Vagina (tissue), 2 donors: ENCODE measurements around the gene SLC30A3. TPM values are rescaled to one million over a fixed set of nuclear protein-coding genes. Genes with fewer than 3 reads are reported as not detected.

Experiments
- DNase-seq, 2 donors: peaks; one replicate each; pipeline ENCODE4 v3.0.0-alpha.2; 2017; ENCODE audit errors: extremely low spot score in 2 of 2
- H3K27ac ChIP-seq: fragments of 200-600 bp; sonication (generic); one replicate; pipeline ENCODE4 v1.5.1; 2019
- H3K27me3 ChIP-seq: fragments of 200-600 bp; sonication (generic); one replicate; pipeline ENCODE4 v1.5.1; 2019
- H3K36me3 ChIP-seq, 2 donors: fragments of 200-600 bp; sonication (generic); one replicate each; pipeline ENCODE4 v1.5.1; 2017 to 2019
- H3K4me1 ChIP-seq: fragments of 200-600 bp; sonication (generic); one replicate; pipeline ENCODE4 v1.5.1; 2019
- H3K4me3 ChIP-seq, 2 donors: fragments of 200-600 bp; sonication (generic); 1 replicate in 1 of 2; 2 replicates in 1 of 2; pipeline ENCODE4 v1.5.1; 2016 to 2019
- H3K9me3 ChIP-seq: fragments of 200-600 bp; sonication (generic); one replicate; pipeline ENCODE4 v1.5.1; 2019
- POLR2A ChIP-seq, 2 donors: fragments of 450-650 bp; IDR thresholded peaks; one replicate each; pipeline ENCODE4 v1.6.1; 2017; ENCODE audit warnings: antibody characterized with exemption in 2 of 2, mild to moderate bottlenecking in 2 of 2, moderate library complexity in 2 of 2
- POLR2AphosphoS5 ChIP-seq, 2 donors: sonication (generic); formaldehyde crosslinking; IDR thresholded peaks; one replicate each; pipeline ENCODE4 v1.9.0; 2017; ENCODE audit warnings: antibody characterized with exemption in 2 of 2, mild to moderate bottlenecking in 2 of 2, low read depth in 1 of 2; ENCODE audit not compliant: insufficient read depth in 1 of 2
- intact Hi-C: fragments of 100-400 bp; cut with DNase I; formaldehyde crosslinking; loops from one replicate; pipeline ENCODE4 v1.15.1; 2023
- total RNA-seq: library from RNA; depleted of rRNA; stranded (reverse); fragments of >200 nt; gene quantifications from one replicate; pipeline ENCODE4 v1.2.3, GENCODE V29; 2016
- TF ChIP-seq, protein P1 (sequence below), 3 experiments: fragments of 450-650 bp in 2 of 3; fragments of 200-600 bp in 1 of 3; sonication (generic) in 1 of 3; IDR thresholded peaks; one replicate each; pipeline ENCODE4 v1.5.1; 2017 to 2019; ENCODE audit warnings: antibody characterized with exemption in 3 of 3, mild to moderate bottlenecking in 2 of 3, moderate library complexity in 2 of 3

Gene SLC30A3
- total RNA-seq, 1 donor from 2014 or later, result 1.2 TPM

DNA sequence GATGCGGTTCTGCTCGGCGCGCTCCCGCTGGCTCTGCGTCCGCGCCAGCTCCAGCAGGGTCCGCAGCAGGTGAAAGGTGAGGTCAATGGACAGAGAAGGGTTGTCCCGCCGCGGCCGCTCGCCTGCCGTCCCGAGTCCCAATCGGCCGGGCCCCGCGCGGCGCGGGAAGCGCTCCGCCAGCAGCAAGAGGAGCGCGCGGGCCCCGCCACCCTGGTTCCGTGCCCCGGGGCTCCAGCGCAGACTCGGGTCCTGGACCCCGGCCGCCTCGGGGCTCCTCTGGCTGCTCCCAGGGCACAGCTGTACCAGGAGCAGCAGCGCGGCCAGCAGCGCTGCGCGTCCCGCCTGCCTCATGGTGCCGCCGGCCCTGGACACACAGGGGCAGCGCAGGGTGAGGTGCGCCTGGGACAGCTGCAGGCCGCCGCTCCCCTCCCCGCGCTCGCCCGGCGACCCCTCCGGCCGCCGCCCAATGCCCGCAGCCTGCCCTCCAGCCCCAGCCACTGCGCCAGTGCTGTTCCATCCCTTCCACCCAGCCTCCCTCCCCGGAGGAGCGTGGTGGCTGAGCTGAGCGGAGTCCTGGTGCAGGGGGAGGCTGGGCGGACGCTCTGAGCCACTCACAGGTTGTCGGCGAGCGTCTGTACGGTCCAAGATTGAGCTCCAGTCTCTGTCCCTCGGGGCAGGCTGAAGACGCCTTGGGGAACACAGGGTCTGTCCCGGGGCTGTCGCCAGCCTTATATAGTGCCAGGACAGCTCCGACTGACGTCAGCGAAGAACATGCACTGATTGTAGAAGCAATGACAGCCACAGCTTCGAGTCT, 44.9 kb upstream of the SLC30A3 start:
- Histone ChIP-seq H3K4me1 (peaks cover 23% of the 10 kb centered on the region), H3K4me3 (no peak overlapping the region), H3K36me3 (peaks cover 0 to 13% of the 10 kb centered on the region in 2 donors), H3K27ac (no peak overlapping the region), H3K9me3 (no peaks in the 10 kb centered on the region), H3K27me3 (peaks cover 22% of the 10 kb centered on the region)
- no peak for DNase-seq
- no peak for TF ChIP-seq POLR2AphosphoS5 (IDR thresholded peaks at IDR 0.05; ENCODE audit: insufficient read depth in 1 of 2, low read depth in 1 of 2)
- TF ChIP-seq, protein P1, sequence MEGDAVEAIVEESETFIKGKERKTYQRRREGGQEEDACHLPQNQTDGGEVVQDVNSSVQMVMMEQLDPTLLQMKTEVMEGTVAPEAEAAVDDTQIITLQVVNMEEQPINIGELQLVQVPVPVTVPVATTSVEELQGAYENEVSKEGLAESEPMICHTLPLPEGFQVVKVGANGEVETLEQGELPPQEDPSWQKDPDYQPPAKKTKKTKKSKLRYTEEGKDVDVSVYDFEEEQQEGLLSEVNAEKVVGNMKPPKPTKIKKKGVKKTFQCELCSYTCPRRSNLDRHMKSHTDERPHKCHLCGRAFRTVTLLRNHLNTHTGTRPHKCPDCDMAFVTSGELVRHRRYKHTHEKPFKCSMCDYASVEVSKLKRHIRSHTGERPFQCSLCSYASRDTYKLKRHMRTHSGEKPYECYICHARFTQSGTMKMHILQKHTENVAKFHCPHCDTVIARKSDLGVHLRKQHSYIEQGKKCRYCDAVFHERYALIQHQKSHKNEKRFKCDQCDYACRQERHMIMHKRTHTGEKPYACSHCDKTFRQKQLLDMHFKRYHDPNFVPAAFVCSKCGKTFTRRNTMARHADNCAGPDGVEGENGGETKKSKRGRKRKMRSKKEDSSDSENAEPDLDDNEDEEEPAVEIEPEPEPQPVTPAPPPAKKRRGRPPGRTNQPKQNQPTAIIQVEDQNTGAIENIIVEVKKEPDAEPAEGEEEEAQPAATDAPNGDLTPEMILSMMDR (IDR thresholded peaks at IDR 0.05), result no peak
- no peak for TF ChIP-seq POLR2A (IDR thresholded peaks at IDR 0.05)
- intact Hi-C loops, result no loop called here

DNA sequence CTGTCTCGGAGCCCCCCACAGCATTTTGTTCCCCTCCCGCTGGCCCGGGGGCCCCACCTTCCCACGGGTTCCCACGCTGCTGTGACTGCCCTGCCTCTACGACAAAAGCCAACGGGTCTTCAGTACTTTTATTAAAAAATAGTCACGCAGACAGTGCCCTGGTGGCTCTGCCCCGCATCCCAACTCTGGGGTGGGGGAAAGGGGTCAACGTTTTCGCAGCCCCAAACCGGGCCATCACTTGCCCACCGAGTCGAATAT, 44.4 kb upstream of the SLC30A3 start:
- Histone ChIP-seq H3K4me1 (peaks cover 23% of the 10 kb centered on the region), H3K27ac (no peak overlapping the region), H3K36me3 (peaks cover 0 to 13% of the 10 kb centered on the region in 2 donors), H3K27me3 (peaks cover 22% of the 10 kb centered on the region), H3K9me3 (no peaks in the 10 kb centered on the region), H3K4me3 (no peak overlapping the region)
- intact Hi-C loops, result no loop called here
- DNase-seq, result no peak
- TF ChIP-seq POLR2AphosphoS5 (IDR thresholded peaks at IDR 0.05; ENCODE audit: insufficient read depth in 1 of 2, low read depth in 1 of 2), result no peak
- TF ChIP-seq POLR2A (IDR thresholded peaks at IDR 0.05), result no peak
- TF ChIP-seq, protein P1 (IDR thresholded peaks at IDR 0.05), result no peak

DNA sequence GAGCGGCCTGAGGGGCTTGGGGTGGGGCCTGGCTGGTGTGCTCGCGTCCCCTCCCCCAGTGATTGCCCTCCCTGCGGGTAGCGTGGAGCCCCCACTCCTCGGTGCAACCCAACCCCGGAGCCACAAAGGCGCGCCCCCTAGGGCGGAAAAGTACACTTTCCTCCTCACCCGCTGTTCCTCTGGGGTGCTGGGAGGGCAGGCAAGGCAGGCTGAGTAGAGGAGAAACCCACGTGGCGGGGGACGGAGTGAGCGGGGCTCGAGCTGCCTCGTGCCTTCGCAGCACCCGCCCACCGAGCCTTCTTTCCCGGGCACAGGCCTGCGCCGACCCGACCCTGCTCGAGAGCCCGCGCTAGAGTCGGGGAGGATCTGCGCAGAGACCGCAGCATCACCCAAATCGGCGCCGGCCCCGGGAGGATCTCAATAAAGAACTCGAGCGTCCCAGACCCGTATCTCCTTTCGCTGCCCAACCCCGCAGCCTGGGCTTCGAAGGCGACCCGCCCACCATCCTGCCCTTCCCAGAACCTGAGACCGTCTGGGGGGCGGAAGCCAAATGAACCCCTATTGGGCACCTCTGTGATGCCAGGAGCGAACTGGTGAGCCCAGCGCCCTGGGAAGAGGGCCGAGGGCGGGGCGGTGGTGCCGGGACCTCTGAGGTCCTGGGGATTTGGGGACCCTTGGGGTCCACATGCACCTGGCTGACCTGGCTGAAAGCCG, 43.9 kb upstream of the SLC30A3 start:
- Histone ChIP-seq H3K4me1 (peaks cover 23% of the 10 kb centered on the region), H3K27me3 (peaks cover 22% of the 10 kb centered on the region), H3K9me3 (no peaks in the 10 kb centered on the region), H3K4me3 (no peak overlapping the region), H3K27ac (no peak overlapping the region), H3K36me3 (peaks cover 0 to 12% of the 10 kb centered on the region in 2 donors)
- intact Hi-C loops, result no loop called here
- no peak for DNase-seq
- TF ChIP-seq, protein P1 (IDR thresholded peaks at IDR 0.05), result no peak
- no peak for TF ChIP-seq POLR2A (IDR thresholded peaks at IDR 0.05)
- no peak for TF ChIP-seq POLR2AphosphoS5 (IDR thresholded peaks at IDR 0.05; ENCODE audit: insufficient read depth in 1 of 2, low read depth in 1 of 2)

DNA sequence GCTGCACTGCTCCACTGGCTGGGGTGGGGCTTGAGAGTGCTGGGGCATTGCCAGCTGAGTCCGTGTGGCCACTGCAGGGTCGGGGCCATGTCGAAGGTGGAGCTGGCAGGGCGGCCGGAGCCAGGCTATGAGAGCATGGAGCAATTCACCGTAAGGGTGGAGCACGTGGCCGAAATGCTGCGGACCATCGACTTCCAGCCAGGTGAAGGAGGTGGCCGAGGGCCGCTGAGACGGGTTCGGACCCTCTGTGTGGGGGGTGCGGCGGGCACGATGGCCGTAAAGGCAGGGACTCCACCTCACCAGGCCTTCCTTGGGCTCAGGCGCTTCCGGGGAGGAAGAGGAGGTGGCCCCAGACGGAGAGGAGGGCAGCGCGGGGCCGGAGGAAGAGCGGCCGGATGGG, 43.3 kb upstream of the SLC30A3 start:
- no peaks in the 10 kb centered on the region for H3K9me3 ChIP-seq
- peaks cover 0 to 6% of the 10 kb centered on the region in 2 donors for H3K36me3 ChIP-seq
- intact Hi-C loops, result no loop called here
- DNase-seq, result no peak
- peaks cover 22% of the 10 kb centered on the region for H3K27me3 ChIP-seq
- H3K4me1 ChIP-seq, result peaks cover 23% of the 10 kb centered on the region
- no peak overlapping the region for H3K4me3 ChIP-seq
- no peak for TF ChIP-seq POLR2AphosphoS5 (IDR thresholded peaks at IDR 0.05; ENCODE audit: insufficient read depth in 1 of 2, low read depth in 1 of 2)
- no peak for TF ChIP-seq POLR2A (IDR thresholded peaks at IDR 0.05)
- TF ChIP-seq, protein P1 (IDR thresholded peaks at IDR 0.05), result no peak
- H3K27ac ChIP-seq, result no peak overlapping the region

DNA sequence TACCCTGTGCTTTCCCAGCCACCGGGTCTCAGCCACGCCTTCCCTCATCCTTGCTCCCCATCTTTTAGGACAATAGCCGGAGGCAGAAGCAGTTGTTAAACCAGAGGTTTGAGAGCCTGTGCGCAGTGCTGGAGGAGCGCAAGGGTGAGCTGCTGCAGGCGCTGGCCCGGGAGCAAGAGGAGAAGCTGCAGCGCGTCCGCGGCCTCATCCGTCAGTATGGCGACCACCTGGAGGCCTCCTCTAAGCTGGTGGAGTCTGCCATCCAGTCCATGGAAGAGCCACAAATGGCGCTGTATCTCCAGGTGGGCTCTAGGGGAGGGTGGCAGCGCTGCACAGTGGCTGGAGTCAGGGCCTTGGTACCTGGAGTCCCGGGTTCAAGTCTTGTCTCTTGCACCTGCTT, 42.7 kb upstream of the SLC30A3 start:
- TF ChIP-seq POLR2A (IDR thresholded peaks at IDR 0.05) (no peak), POLR2AphosphoS5 (IDR thresholded peaks at IDR 0.05; ENCODE audit: insufficient read depth in 1 of 2, low read depth in 1 of 2) (no peak)
- TF ChIP-seq, protein P1 (IDR thresholded peaks at IDR 0.05), result no peak
- no peak overlapping the region for H3K27ac ChIP-seq
- H3K4me1 ChIP-seq, result peaks cover 23% of the 10 kb centered on the region
- intact Hi-C loops, result no loop called here
- H3K4me3 ChIP-seq, result no peak overlapping the region
- H3K36me3 ChIP-seq, result peaks cover 0 to 6% of the 10 kb centered on the region in 2 donors
- DNase-seq, result no peak
- no peaks in the 10 kb centered on the region for H3K9me3 ChIP-seq
- peaks cover 22% of the 10 kb centered on the region for H3K27me3 ChIP-seq
